Glutamatergic neuron (in vitro differentiated cells): ENCODE results near the gene TICAM2. TPM values are rescaled to one million over a fixed set of nuclear protein-coding genes. Genes with fewer than 3 reads are reported as not detected.
A peak's percentile ranks its signal among the peaks of the same experiment; 100 is the strongest.

Experiments
- DNase-seq: peaks from one replicate; pipeline ENCODE4 v3.0.0; 2022
- H3K27ac Mint-ChIP-seq: one replicate; pipeline ENCODE4 v1.8.0; 2020; ENCODE audit warnings: mild to moderate bottlenecking, mixed read lengths, inconsistent platforms; ENCODE audit not compliant: unreplicated experiment
- H3K27me3 Mint-ChIP-seq: one replicate; pipeline ENCODE4 v1.8.0; 2020; ENCODE audit warnings: mild to moderate bottlenecking, moderate library complexity, mixed read lengths, inconsistent platforms; ENCODE audit not compliant: unreplicated experiment
- H3K36me3 Mint-ChIP-seq: one replicate; pipeline ENCODE4 v1.8.0; 2020; ENCODE audit warnings: mild to moderate bottlenecking, mixed read lengths, inconsistent platforms; ENCODE audit not compliant: unreplicated experiment
- H3K4me1 Mint-ChIP-seq: one replicate; pipeline ENCODE4 v1.8.0; 2020; ENCODE audit warnings: mild to moderate bottlenecking, low read depth, mixed read lengths, inconsistent platforms; ENCODE audit not compliant: unreplicated experiment
- H3K4me3 Mint-ChIP-seq: one replicate; pipeline ENCODE4 v1.8.0; 2020; ENCODE audit warnings: mild to moderate bottlenecking, mixed read lengths, inconsistent platforms; ENCODE audit not compliant: unreplicated experiment
- H3K9me3 Mint-ChIP-seq: one replicate; pipeline ENCODE4 v1.8.0; 2020; ENCODE audit warnings: mild to moderate bottlenecking, moderate library complexity, mixed read lengths, inconsistent platforms; ENCODE audit not compliant: unreplicated experiment
- CTCF ChIP-seq: fragments of 200-600 bp; sonication (generic); IDR thresholded peaks from one replicate; pipeline ENCODE4 v1.5.0; 2021; ENCODE audit not compliant: partially characterized antibody, unreplicated experiment
- total RNA-seq: library from RNA; stranded (reverse); fragmentation: NEBNext Ultra II Directional; extraction: Animal tissue kit (Norgen Biotek cat#: 25700); gene quantifications from one replicate; pipeline ENCODE4 v1.2.1, GENCODE V29; 2021; ENCODE audit not compliant: unreplicated experiment

TICAM2 gene
- total RNA-seq, 1 donor from 2014 or later, result 0.42 TPM

DNA sequence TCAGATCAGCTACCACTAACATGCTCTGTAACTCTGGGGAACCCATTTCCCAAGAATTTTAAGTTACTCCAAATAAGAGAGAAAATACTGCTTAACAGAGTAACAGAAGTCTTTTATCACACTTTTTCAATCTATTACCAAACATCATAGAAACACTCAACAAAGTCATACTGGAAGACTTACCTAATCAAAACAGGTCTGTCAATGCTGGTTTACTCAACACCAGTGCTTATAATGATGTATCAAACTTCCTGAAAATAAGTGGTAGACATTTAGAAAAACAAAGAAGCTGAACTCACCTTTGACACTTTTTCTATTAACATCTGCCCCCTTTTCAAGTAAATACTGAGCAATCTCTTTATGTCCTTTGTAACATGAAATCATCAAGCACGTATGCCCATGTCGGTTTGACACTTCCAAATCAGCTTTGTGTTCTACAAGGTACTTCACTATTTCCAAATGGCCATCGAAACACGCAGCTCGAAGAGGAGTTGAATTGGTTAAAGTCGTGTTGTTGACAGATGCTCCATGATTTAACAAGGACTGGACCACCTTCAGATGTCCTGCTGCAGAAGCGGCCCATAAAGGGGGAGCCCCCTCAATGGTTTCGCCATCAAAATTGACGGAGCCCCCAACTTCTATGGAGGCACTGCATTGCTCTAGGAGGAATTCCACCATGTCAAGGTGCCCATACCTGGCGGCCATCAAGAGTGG lies 59.5 kb downstream of the TICAM2 start:
- no peak for DNase-seq
- peak overlapping the region; percentile 97 for H3K4me3 Mint-ChIP-seq

DNA sequence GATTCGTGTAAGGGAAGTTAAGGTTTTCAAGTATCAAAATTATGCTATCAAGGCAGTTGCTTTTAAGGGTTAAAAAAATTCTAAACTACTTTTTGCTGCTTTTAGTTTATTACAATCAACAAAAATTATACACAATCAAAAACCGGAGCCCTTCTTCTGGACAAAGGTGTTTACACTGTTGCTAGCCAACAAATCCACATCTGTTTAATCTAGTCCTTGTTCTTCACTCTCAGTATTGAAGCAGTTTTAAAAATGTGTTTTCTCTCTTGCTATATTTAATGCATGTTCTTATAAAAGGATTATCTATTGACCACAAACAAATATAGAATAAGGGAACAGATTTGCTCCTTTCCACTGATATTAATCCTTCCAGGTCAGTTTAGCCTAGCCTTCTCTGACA lies 60.2 kb downstream of the TICAM2 start:
- Mint-ChIP-seq H3K4me1 (peaks cover 25% of the 10 kb centered on the region), H3K4me3 (peak overlapping the region; percentile 97), H3K9me3 (peaks cover 6% of the 10 kb centered on the region), H3K27me3 (peaks cover 5% of the 10 kb centered on the region), H3K36me3 (peaks cover 13% of the 10 kb centered on the region), H3K27ac (peak overlapping the region; percentile 97)
- no peak for TF ChIP-seq CTCF
- DNase-seq, result no peak

More for the DNA sequence above, 59.5 kb downstream of the TICAM2 start:
- Mint-ChIP-seq H3K9me3 (peaks cover 6% of the 10 kb centered on the region), H3K27ac (peak overlapping the region; percentile 97), H3K36me3 (peaks cover 13% of the 10 kb centered on the region), H3K4me1 (peaks cover 21% of the 10 kb centered on the region), H3K27me3 (peaks cover 5% of the 10 kb centered on the region)
- no peak for TF ChIP-seq CTCF

- peaks cover 5% of the 10 kb centered on the region for H3K27me3 Mint-ChIP-seq
- no peak overlapping the region for H3K27ac Mint-ChIP-seq
- H3K4me1 Mint-ChIP-seq, result peaks cover 28% of the 10 kb centered on the region
- TF ChIP-seq CTCF, result no peak
- H3K9me3 Mint-ChIP-seq, result peaks cover 6% of the 10 kb centered on the region
- no peak for DNase-seq
- peaks cover 9% of the 10 kb centered on the region for H3K36me3 Mint-ChIP-seq
- peak overlapping the region; percentile 97 for H3K4me3 Mint-ChIP-seq
These were observed 60.7 kb downstream of the TICAM2 start for GRCh38 chr5:115541611-115542010.

- Mint-ChIP-seq H3K27ac (peak overlapping the region; percentile 23), H3K9me3 (peaks cover 4% of the 10 kb centered on the region), H3K27me3 (peaks cover 2% of the 10 kb centered on the region), H3K36me3 (peaks cover 13% of the 10 kb centered on the region), H3K4me1 (peaks cover 35% of the 10 kb centered on the region), H3K4me3 (peak overlapping the region; percentile 12)
- no peak for DNase-seq
- no peak for TF ChIP-seq CTCF
These were observed 66.7 kb downstream of the TICAM2 start for GRCh38 chr5:115535479-115536035.

DNA sequence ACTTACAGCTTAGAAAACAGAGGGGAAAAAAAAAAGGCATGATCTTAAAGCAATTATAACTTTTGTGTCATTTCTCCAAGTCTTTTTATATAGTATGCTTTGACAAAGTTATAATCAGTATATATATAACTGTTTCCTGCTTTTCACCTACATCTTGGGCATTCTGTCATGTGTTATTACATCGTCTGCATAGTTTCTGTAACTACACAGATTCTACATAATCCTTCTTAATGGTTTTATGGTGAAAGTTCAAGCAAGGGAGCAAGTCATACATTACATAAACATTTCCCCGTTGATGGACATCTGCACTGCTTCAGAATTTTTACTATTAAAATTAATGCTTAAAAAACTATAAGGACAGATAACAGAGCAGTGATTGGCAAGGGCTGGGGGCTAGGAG lies 69.8 kb downstream of the TICAM2 start:
- no peak for DNase-seq
- H3K27me3 Mint-ChIP-seq, result peaks cover 2% of the 10 kb centered on the region
- peaks cover 4% of the 10 kb centered on the region for H3K36me3 Mint-ChIP-seq
- TF ChIP-seq CTCF, result no peak
- no peak overlapping the region for H3K4me3 Mint-ChIP-seq
- H3K4me1 Mint-ChIP-seq, result peaks cover 26% of the 10 kb centered on the region
- H3K27ac Mint-ChIP-seq, result no peak overlapping the region
- peaks cover 4% of the 10 kb centered on the region for H3K9me3 Mint-ChIP-seq
